HG02885 (cell line): ENCODE measurements around the gene MFAP2.

Experiments
- ATAC-seq: cut with Tn5 transposase; IDR thresholded peaks from one replicate; pipeline ENCODE4 v1.9.1; 2021; ENCODE audit warnings: mild to moderate bottlenecking; ENCODE audit not compliant: unreplicated experiment, poor library complexity

MFAP2 gene

DNA sequence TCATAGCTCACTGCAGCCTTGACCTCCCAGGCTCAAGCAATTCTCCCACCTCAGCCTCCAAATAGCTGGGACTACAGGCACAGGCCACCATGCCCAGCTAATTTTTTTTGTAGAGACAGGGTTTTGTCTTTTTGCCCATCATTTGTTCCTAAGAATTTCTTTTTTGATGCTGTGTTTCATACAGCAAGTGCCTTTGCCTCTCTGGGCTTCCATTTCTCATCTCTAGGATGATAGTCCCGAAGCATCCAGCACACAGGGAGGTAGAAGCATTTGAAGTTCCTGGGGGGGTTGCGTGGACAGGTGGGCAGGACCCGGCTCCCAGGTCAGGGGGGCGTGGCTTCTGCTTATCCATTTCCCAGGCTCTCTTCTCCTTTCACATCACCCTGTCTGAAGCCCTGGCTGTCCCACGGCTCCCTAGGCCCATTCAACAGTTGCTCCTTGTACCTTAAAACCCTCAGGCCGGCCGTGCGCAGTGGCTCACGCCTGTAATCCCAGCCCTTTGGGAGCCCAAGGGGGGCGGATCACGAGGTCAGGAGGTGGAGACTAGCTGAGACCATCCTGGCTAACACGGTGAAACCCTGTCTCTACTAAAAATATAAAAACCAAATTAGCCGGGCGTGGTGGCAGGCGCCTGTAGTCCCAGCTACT, 27.9 kb upstream of the MFAP2 start:
- no peak for ATAC-seq

- no peak for ATAC-seq
Observed at GRCh38 chr1:17007121-17007520, 26.7 kb upstream of the MFAP2 start.

- ATAC-seq, result no peak
Observed at GRCh38 chr1:17005365-17005740, 24.9 kb upstream of the MFAP2 start.

DNA sequence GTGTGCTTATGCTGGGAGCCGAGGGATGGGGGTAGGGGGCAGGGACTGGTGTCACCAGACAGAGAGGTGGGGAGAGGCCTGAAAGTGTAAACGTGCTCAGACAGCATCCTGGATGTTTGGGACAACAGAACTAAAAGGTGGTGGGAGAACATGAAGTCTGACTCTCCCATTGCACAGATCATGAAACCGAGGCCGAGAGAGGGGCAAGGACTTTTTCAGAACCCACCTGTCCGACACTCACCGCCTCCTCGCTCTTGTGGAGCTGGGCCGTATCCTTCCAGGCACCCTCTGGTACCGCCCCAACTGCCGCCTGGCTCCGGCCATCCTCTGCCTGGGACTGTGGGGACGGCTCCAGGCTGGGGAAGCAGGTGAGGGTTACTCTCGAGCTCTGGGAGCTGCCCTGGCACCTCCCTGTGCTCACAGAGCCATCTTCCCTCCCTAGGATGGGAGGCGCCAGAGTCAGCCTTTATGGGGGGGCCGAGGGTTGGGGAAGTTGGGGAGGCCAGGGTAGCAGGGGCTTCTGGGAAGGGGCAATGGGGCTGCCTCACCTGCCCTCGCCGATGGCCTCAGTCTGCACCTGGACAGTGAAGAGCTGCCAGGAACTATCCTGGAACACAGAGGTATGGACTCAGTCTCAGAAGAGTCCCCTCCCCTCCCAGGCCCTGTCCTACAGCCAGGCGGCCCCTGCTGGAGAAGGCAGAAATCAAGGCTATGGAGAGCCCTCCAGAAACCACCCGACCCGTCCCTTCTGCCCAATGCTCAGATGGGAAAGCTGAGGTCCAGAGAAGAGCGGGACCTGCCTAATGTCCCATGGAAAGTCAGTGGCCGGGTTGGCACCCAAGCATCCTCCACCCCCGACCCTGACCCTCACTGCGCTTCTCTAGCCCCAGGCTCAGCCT, 24.3 kb upstream of the MFAP2 start:
- ATAC-seq, result no peak

DNA sequence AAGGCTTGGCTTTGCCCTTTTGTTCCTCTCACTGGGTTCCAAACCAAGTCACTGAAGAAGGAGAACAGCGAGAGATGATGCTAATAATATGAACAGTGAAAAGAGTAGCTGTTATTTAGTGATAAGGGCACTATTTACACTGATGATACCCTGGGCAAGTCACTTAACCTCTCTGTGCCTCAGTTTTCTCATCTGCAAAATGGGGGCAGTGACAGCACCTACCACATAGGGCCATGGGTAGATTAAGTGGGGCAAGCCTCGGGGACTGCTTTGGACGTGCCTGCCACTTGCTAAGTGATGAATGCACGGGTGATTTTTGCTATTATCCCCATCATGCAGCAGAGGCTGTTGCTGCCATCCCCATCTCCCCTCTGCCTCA, 22.1 kb upstream of the MFAP2 start:
- no peak for ATAC-seq

DNA sequence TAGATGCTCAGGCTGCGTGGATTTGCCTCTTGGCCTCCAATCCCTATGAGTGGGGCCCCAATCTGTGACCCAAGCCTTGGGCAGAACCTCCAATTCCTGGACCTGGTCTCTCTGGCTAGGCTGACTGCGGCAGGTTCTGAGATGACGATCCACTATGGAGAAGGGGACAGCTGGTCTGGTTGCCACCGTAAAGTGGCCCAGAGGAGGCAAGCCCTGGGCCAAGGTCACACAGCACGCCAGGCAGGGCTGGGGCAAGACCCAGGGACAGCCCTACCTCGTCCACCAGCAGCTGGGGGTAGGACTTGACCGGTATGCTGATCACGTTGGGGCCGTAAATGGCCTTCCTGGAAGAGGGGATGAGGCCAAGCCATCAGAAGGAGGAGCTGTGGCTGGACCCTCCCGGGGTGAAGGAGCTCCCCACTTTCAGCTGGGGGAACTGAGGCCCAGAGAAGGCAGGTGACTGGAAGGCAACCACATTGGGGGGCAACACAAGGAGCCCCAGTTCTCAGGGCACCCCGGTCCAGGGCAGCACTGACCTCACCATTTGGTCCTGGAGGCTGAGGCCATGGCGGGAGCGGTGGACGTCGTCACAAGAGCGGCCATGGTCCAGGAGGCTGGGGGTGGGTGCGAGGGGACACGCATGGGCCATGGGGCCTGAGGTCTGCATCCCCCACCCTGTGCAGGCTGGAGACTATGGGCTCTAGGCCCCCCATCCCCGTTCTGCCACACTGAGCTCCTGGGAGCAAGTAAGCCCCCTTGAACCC, 21.5 kb upstream of the MFAP2 start:
- ATAC-seq, result no peak

DNA sequence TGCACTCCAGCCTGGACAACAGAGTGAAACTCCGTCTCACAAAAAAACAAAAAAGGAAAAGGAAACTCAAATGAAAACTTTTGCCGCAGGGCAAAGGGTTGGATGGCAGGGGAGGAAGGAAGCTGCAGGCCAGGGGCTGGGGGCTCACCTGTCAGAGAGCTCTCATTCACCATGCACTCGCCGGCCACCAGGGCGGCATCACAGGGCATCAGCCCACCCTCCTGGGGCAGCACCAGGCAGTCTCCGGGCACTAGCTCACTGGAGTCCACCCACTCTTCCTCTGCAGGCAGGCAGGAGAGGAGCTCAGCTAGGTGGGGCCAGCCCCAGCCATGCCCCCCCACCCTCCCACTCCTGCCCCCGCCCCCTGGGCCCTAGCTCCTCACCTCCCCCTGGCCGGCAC, 19.4 kb upstream of the MFAP2 start:
- ATAC-seq, result no peak

DNA sequence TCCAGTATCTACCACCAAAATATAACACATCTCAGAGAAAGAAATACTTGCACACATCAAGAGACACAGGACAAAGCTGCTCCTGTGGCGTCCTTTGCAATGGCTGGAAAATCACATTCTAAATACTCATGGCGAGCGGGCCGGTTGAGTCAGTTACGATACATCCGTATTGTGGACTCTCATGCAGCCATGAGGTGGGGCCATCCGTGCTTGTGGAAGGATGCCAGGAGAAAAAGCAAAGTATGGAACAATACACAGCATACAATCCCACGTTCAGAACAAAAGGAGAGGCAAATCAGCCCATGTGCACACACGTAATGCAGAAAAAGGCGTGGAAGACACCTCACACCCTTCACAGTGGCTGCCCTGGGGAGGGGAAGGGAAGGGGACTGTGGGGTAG, 18.2 kb upstream of the MFAP2 start:
- no peak for ATAC-seq

- no peak for ATAC-seq
Observed at GRCh38 chr1:16996845-16997244, 16.4 kb upstream of the MFAP2 start.

GRCh38 chr1:16993521-16994038, 13.2 kb upstream of the MFAP2 start:
- ATAC-seq, result no peak

DNA sequence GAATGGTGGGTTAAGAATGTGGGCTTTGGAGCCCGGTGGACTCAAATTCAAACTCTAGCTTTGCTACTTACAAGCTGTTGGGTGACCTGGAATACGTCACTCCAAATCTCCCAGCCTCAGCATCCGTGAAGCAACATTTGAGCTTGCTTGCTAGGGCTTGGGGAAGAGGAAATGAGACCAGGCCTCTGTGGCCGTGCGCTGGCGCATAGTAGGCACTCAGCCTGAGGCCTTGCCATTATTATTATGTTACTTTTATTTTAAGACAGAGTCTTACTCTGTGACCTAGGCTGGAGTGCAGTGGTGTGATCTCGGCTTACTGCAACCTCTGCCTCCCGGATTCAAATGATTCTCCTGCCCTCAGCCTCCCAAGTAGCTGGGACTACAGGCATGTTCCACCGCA, 12.3 kb upstream of the MFAP2 start:
- no peak for ATAC-seq

DNA sequence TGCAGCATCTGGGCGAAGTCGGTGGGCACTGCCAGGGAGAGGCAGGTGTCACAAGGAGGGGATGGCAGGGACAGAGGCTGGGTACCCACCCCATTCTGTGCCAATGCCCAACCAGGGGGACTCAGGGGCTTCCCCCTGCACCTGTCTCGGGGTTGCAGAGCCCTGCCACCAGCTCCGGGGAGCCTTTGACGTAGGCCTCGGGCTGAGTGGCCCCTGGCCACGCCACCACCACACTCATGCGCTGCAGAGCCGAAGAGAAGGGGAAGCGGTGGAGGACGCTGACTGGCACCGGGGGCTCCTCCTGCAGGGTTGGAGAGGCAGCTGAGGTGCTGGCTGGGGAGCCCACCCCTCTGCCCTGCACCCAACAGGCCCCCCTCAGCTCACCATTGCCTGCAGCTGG, 11.7 kb upstream of the MFAP2 start:
- no peak for ATAC-seq

GRCh38 chr1:16991571-16991970, 11.2 kb upstream of the MFAP2 start:
- ATAC-seq, result no peak

- ATAC-seq, result no peak
Observed at GRCh38 chr1:16989676-16990391, 9.4 kb upstream of the MFAP2 start.

GRCh38 chr1:16988210-16988609, 7.8 kb upstream of the MFAP2 start:
- ATAC-seq, result no peak

GRCh38 chr1:16986962-16987361, 6.5 kb upstream of the MFAP2 start:
- no peak for ATAC-seq

DNA sequence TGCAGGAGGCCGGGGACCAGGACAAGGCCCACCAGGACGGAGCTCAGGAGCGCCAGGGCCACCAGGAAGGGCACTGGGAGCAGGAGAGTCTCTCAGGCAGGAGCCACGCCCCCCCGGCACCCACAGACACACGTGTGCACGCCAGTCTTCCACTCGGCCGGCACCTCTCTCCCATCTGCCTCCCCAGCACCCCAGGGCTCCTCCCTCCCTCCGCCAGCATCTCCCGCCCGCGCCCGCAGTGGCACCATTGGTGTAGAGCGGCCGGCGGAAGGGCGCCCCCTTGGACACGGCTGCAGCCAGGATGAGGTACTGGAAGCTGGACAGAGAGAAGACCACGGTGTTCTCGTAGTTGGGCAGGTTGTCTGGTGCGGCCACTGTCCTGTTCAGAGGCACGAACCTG, 6.1 kb upstream of the MFAP2 start:
- ATAC-seq, result no peak

GRCh38 chr1:16986113-16986512, 5.7 kb upstream of the MFAP2 start:
- ATAC-seq, result no peak

DNA sequence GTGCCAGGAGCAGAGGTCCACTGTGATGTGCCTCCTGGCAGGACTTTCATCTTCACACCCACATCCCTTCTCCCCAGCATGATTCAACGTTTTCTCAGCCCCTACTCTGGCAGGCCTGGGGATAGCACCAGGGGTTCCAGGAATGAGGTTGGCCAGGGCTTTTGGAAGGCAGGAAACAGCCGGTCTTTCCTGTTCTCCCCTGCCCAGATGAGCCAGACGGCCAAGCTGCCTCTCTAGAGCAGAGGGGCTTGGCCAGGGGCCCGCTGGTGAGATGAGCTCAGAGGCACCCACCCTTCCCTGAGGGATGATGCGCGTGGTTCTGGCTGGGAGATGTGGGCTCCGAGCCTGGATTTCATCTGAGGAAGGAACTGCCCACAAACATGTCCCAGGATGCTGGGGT, 4.3 kb upstream of the MFAP2 start:
- no peak for ATAC-seq

DNA sequence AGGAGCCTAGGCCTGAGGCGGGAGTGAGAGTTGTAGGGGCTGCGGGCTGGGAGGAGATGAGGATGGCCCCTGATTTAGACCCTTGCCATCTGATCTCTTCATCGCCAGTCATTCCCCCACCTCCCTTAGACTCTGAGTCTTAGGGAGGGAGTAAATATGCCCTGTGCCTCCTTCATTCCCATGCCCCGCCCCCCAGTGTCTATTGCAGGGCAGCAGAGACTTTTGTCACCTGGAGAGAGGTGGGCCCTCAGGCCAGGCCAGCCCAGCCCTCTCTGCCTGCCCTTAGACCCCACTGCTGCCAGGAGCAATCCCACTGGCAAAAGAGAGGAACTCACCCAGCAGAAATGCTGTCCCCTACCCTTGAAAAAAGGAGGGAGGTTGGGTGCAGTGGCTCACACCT, 3.2 kb upstream of the MFAP2 start:
- ATAC-seq, result no peak
